Retina (tissue), 1 donor: ENCODE data around the gene SEPSECS.

Experiments
- DNase-seq: peaks from one replicate; pipeline ENCODE4 v3.0.0-alpha.2; 2016

SEPSECS gene

DNA sequence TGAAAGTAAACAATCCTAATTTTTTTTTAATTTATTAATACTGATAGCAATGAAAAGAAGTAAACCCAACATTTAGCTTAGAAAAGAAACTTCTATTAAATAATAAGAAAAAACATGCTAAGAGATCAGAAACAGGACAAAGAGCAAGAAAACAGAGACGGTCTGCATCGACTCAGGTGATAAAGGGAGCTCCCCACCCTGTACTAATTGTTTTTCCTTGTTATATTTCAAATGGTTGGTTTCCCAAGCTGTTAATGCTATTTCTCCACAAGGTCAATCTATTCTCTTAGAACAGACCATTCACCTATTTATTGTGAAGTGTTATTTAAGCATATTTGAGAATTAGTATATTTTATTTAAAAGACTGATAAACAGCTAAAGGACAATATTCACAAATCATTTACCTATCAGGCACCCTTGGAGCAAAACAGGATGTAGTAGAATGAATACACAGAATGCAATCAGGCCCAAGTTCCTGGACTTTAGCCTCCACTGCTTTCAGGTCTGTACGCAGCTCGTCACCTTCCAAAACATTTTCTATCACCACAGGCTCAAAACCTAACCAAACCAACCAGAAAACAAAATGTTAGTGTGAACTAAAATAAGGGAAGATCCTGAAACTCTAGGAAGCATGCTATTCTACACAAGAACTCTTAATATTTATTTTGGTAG lies 5.5 kb downstream of the SEPSECS start:
- no peak for DNase-seq

DNA sequence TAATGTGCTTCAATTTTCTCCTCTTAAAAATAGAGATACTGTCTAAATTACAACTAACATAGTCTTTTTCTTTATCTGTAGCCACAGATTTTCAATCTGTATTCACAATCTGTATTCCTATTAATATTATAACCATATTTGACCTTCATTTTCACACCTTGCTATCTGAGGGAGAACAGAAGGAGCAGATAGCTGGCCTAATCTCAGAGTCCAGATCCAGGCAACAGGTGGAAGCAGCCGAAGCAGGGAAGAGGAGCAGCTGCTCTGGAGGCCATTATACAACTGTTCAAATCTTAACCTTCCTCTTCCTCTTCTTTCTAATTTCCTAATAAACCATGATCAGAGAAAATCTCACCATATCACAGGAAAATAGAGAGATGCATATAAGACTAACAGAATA lies 14.2 kb downstream of the SEPSECS start:
- no peak for DNase-seq

DNA sequence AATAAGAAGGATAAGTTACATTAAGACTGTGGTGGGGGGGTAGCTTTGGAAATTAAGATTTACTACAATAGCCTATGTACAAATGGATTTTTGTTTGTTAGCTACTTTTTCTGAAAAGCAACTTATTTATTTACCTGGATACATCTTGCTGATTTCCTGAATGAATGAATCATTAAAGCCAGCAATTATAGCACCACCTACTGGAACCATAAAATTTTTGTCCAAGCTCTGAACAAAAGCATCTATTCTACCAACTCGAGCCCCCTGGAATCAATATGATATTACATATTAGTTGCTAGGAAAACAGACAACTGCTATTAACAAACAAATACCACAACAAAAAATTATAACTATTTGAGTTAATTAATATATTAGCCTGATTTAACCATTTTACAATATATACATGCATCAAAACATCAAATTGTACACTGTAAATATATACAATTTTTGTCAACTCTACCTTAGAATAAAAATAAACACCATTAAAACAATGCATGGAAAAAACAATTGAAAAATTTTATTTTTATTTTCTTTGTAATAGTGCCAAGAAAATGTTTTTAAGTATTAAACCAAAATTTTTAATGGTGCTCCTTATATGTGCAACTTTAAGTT lies 15.3 kb downstream of the SEPSECS start:
- DNase-seq, result peak; percentile 34

DNA sequence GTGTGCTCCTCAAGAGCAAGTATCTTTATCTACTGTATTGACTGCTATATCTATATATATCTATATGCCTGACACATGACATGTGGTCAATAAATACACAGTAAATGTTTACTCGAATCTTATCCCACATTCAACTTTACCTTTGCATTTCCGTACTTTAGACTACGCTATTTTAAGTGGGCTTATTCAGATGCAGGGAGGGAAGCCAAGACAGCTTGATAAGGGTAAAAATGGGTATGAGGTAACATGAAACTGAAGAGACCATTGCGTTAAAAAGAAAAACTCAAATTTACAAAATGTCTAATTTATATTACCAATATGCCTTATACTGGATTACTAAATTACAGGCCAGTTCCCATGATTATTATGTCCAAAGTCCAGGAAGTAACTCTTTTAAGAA lies 17.8 kb downstream of the SEPSECS start:
- DNase-seq, result no peak

DNA sequence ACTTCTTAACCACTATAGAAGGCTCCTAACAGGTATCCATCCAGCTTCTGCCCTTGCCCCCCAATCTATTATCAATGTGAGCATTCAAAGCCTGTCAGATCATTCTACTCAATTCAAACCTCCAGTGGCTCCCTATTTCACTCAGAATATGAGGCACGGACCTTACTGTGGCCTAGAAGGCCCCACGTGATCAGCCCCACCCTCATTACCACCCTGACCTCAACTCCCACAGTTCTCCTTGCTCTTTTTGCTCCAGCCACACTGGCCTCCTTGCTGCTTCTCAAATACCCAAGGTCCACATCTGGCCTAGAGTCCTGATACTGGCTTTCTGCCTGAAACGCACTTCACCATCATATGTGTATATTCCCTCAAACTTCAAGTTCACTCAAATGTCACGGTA lies 18.7 kb downstream of the SEPSECS start:
- DNase-seq, result no peak

DNA sequence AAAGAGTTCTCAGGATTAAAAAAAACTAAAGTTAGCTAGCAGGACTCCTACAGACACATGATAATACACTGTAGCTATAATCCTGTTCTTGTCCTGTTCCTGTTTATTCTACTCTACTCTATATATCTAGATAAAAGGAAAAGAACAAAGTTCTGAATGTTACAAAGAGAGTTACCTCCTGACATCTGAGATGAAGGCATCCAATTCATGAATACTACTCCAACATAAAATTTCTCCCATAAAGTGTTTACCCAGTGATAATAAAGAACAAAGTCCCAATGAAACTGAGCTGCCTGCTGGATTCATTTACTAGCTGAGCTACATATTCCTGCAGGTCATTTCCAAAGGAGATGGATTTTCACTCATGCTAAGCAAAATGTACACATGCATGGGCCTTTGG lies 27.1 kb downstream of the SEPSECS start:
- DNase-seq, result no peak

DNA sequence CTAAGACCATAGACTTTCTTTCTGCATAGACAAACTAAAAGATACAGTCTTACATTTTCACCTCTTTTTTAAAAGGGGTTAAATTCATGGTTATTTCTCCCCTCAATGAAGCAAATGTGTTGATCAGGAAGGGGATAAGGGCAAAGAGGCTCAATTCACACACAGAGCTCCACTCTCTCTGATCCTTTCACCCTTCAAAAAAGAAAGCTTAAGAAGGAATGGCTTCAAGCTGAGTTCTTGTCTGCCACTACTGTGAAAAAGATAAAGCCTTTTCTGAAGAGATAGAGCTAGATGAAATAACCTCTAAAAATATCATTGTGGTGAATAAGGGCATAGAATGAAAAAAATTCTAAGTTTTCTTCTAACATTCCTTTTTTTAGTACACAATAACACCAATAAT lies 28.3 kb downstream of the SEPSECS start:
- no peak for DNase-seq

DNA sequence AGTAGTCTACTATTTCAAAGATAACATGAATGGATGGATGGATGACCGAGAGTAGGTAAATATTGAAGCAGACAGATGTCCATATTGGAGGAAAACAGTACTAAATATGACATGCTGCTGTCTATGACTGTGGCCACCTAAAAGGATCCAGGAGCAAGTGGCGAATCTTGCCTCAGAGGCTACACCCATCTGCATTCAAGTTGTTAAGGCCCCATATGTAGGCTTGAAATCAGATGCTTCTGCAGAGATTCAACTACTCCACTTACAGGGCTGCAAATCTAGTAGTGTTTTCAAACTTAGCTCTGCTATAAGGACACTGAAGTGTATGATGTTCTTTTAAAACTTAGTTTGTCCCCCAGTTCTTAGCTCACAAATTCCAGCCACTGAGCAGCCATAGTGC lies 28.9 kb downstream of the SEPSECS start:
- DNase-seq, result no peak

DNA sequence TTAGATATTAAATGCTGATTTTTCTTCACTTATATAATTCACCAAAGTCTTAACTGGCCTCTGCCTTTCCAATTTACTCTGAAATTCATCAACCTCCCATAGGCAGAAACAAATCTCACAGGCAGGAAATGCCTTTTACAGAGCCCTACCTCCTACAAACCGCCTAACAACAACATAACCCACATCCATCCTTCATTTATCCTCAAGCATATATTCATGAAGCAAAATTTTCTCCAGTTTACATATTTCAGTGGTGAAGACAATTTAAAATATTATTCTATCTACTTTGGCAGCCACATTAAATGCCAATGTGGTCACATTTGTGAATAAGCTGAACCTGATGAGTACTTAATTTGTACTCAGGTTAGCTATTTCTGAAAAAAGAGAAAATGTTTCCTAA lies 30.3 kb downstream of the SEPSECS start:
- no peak for DNase-seq

DNA sequence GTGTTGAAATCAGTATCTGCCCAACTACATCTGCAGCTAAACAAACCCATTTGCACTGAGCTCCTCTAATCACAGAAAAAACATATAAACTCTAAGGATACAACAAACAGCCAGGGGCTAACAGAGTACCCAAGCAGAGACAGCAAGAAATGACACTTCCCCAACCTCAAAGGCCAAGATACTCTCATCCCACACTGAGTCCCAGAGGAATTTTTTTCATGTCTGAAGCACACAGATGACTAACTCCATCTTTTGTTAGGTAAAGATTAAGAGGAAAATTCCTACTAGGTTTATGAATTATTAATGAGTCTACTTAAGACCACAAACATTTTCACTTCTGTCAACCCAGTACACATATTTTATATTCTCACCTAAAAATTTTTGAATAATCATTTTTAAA lies 31.6 kb downstream of the SEPSECS start:
- DNase-seq, result peak; percentile 26

DNA sequence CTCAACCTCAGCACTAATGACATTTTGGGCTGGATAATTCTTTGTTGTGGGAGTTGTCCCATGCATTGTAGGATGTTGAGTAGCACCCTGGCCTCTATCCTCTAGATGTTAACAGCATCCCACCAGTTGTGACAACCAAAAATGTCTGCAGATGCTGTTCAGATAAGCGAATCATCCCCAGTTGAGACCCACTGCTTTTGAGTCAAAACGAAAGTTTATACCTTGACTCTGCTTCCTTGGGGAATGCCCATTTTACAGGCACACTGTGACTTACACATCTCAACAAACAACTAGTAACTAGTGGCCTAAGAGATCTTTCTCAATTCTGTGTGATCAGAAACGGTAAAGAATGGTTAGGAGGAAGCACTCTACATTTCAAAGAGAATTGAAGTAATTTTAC lies 37.0 kb downstream of the SEPSECS start:
- DNase-seq, result no peak

DNA sequence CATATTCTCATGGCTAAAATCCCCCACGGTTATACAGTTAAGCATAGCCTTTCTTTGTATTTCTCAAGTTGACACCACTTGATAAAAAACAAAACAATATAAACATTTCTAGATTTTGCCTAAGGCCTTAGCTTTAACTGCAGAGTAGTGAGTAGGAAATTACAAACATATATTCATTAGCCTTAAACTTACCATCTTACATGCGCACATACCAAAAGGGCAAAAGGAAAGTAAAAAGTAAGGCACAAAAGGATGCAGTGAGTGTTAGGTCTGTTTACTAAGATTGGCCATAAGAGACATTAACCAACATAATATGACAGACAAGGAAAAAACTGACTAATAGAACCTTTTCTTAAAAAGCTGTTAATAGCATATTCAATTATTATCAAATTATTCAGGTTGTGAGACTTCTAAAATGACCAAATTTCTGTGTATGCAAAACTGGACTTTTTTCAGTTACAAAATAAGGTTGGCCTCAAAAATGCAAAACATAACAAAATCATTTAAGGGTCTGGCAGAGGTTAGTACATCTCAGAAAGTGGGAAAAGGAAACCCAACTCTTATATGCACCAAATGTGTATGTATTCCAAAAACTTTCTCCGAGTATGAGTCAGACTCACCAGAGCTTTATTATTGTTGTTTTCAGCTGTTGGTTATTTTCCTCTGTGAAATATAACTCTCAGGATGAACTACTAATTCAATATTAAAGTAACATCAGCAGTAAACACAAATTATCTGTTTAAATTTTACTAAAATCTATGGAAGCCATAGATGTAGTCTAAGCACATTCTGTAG lies 39.9 kb downstream of the SEPSECS start:
- no peak for DNase-seq

DNA sequence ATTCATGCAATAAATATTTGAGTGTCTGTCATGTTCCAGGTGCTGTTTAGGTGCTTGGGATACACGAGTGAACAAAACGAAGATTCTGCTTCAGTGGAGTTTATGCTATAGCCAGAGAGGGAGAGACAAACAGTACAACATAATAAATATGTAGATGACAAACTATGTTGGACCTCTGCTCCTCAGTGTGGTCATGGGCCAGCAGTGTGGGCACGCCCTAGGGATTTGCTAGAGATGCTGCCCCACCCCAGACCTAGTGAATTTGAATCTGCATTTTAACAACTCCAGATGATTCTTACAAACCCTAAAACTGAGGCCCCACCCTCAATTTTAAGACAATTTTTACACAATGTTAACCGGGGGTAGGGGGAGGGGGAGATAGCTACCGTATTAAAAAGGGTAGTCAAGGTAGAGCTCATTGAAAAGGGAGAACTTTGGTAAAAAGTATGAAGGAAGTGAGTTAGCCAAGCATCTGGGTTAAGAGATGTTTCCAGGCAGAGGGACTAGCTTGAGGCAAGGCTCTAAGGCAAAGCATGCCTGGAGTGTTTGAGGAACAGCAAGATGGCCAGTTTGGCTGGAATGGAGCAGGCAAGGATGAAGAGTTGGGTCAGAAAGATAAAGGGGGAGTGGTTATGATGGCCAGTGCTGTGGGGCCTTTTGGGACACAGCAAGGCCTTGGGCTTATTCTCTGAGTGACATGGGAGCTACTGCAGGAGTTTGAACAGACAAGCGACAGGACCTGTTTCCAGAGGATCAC lies 42.4 kb downstream of the SEPSECS start:
- no peak for DNase-seq

DNA sequence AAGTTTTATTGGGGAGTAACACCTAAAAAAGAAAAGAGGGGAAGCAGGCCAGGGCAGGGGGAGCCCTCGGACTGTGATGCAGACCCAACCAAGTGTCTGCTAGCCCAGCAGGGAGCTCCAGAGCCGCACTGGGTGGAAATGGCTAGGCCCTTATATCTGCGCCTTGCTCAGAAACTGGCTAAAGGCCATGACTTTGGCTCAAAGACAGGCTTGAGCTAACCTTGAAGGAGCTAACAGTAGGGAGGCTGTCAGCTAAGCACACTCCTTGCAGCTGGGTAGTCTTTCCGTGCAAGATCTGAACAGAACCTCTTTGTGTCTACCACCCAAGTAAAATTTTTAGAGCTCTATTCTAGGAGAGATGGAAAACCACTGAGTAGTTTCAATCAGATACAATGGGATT lies 43.0 kb downstream of the SEPSECS start:
- no peak for DNase-seq

DNA sequence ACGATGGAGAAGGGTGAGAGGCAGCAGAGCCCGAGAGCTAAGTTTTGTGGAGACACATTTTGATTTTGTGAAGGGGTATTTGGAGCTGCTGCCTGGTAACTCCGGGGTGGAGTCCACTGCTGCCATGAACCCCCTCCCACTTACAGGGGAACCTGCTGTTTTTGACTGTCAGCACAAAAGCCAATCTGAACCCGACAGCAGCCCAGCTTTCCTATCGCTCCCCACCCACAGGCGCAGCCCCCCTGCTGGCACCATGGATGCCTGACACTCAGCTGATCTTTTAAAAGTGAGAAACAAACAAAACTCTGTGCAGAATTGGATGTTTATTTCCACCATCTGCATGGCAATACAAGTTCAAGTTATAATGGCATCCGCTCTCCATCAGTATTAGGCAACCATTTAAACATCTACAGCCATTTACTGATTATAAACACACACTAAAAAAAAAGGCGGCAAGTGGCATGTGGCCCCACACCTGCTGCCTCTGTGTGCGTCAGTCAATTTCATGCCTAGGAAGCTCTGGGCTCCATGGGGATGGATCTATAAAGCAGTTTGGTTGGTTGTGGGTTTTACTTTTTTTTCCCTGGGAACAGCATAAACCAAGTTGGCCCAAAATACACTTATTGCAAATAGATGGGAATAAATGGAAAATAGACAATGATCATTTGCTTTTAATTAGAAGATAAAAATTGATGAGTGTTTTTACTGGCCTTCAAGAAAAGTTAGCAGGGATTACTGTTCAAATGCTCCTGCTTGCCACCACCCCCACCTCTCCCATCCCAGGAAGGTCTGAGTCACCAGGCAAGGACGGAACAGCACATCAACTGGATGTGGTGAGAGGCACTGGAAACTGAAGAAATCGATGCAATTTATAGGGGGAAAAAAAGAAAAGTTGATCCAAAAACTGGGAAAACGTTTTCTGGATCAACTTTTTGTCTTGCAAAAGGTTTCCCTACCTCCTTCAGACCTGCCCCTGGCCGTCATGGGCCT lies 46.0 kb downstream of the SEPSECS start:
- no peak for DNase-seq

DNA sequence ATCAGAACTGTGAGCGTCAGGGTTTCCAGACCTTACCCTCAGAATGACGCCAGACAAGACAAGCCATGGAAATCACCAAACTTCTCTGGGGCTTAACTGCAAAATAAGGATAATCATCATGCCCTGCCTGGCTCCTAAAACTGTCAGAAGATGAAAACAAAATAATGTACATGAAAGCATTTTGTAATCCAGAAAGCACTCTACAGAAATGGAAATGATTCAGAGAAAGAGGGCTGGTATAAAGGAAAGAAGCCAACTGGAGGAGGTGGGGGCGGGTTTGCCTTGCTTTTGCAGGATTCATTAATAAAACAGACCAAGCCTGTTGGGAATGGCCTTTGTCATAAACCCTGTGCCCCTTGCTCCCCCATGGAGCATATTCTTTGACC lies 47.3 kb downstream of the SEPSECS start:
- DNase-seq, result no peak

DNA sequence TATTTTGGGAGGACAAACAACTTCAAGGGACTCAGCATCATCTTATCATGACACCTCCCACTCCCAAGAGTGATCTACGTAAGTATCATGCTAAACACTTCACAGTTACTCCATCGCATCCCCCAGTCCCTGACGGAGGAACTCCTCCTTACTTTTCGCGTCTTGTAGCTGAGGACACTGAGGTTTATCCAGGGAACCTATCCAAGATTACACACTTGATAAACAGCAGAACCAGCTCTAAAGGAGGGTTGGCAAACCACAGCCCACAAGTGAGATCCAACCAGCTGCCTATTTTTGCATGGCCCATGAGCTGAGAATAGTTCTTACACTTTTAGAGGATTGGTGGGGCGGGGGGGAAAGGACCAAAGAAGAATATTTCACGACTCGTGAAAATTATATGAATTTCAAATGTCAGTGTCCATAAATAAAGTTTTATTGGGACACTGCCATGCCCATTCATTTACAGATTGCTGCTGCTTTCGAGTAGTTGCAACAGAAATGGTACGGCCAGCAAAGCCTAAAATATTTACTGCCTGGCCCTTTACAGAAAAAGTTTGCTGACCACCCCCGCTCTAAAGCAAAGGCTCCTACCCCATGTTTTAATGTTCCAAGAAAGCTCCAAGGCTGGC lies 47.8 kb downstream of the SEPSECS start:
- no peak for DNase-seq

DNA sequence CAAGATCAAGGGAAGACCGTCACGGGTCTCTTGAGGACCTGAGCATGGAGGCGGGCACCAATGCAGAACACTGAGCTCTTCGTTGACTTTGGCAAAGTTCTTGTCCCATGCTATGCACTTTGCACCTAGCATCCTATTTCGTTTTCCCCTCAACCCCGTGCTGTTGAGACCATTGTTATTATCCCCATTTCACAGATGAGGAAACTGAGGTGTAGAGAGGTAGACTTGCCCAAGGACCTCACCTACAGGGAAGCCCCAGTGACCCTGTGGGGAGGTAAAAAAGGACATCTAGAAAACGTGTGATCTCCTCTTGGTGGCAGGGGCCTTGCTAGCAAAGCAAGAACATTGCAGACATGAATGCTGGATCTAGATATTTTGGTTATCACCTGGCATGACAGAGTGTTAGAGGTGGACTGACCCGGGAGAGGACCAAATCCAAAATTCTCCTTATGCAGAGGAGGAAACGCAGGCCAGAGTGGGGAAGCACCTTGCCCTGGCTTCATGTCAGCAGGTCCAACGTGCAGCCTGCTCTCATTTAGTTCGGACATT lies 48.5 kb downstream of the SEPSECS start:
- DNase-seq, result no peak

DNA sequence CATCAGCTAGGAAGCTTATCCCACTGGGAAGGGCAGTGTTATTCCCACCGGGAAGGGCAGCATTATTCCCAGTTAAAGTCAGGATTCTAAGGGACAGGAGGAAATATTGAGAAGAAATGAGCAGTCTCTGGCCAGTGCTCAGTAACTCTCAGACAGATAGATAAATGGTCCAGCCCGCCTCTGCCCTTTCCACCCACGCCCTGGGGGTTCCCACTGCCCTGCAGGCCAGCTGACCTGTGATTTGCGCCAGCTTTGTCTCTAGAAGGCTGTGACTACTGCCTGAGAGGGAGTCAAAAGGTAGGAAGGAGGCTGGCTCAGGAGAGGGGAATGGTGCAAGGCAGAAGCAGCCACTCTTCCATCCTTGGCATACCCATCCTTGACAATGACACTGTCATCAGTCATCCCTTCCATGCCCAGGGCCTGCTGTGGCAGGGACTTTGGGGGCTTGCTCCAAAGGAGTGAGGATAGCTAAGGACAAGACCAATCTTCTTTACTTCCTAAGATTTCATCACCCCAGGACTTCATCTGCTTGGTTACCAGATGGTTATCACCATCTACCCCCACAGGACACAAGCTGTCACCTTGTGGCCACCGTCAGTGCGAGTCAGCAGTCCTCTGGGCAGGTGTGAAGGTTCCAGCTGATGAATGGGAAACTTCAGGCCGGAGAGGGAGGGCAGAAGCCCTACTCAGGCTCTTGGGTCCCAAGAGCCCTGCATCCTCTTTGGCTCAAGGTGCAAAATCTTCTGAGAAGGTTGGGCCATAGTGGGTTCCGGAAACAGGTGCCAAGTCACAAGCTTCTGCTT lies 49.5 kb downstream of the SEPSECS start:
- no peak for DNase-seq

DNA sequence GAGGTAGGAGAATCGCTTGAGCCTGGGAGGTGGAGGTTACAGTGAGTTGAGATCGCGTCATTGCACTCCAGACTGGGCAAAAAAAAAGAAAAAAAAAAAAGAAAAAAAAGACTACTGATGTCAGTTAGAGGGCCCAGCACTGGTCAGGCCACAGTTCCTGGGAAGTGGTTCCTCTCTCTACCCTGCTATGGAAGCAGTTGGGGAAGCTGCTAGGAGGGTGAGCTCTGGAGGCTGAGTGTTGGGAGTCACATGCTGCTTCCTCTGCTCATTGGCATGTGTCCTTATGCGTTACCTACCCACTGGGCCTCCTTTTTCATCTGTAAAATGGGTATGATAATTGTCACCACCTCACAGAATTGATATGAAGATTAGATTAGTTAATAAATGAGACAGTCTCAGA lies 50.7 kb downstream of the SEPSECS start:
- DNase-seq, result no peak

DNA sequence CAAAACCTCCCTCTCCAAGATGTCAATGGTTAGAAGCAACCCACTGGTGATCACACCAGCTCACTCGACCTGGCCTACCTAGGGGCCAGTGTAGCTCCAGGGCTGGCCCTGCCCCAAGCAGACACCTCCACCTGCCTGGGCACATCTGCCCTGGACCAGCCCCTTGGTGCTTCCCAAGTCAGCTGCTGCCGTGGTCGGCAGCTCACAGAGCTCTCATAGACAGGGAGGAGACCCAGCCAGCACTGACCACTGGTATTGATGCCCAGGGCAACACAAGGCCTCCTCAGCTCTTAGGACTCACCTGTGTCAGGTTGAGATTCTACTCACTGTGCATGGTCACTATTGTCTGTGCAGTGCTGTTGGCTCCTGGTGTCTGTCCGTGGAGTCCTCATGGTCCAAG lies 51.7 kb downstream of the SEPSECS start:
- DNase-seq, result no peak
